ENCODE measurements around the gene TIMP2.
A peak's percentile ranks its signal among the peaks of the same experiment; 100 is the strongest.

Gene TIMP2

DNA sequence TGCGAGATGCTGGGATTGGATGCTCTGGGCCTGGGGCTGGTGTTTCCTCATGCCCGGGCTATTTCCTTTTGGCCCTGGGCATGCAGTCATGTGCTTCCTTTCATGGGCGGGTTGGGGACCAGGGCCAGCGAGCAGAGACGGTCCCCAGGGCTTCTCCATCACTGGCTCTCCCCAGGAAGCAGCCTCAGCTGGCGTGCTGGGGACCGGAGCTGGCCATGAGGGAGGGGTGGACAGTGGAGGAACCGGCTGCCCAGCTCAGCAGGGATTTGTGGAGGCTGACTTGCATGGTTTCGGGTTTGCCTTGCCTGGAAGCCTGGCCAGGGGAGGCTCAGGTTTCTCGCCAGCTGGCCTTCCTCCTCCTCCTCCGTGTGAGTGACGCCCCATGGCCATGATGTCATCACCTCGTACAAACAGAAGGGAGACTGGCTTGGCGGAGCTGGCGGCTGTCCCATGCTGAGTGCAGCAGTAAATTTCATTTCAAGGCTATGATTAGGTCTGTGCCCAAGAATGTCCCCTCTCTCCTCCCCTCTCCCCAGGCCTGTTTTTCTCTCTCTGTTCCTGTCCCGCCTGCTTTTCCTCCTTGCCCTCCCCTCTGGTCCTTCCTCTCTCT, 8.9 kb upstream of the TIMP2 start:
- Mint-ChIP-seq H3K4me1 (peaks cover 41% of the 10 kb centered on the region), H3K27me3 (ENCODE audit: low read depth) (peaks cover 9% of the 10 kb centered on the region), H3K4me3 (peak overlapping the region; percentile 0 to 26 (median 17)), H3K36me3 (ENCODE audit: low read depth) (no peaks in the 10 kb centered on the region), H3K9me3 (no peaks in the 10 kb centered on the region), H3K27ac (peak overlapping the region; percentile 76 to 97 (median 85))
- TF ChIP-seq, protein P1, sequence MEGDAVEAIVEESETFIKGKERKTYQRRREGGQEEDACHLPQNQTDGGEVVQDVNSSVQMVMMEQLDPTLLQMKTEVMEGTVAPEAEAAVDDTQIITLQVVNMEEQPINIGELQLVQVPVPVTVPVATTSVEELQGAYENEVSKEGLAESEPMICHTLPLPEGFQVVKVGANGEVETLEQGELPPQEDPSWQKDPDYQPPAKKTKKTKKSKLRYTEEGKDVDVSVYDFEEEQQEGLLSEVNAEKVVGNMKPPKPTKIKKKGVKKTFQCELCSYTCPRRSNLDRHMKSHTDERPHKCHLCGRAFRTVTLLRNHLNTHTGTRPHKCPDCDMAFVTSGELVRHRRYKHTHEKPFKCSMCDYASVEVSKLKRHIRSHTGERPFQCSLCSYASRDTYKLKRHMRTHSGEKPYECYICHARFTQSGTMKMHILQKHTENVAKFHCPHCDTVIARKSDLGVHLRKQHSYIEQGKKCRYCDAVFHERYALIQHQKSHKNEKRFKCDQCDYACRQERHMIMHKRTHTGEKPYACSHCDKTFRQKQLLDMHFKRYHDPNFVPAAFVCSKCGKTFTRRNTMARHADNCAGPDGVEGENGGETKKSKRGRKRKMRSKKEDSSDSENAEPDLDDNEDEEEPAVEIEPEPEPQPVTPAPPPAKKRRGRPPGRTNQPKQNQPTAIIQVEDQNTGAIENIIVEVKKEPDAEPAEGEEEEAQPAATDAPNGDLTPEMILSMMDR (IDR thresholded peaks at IDR 0.05; ENCODE audit: unreplicated experiment in 3 of 3): no peak

DNA sequence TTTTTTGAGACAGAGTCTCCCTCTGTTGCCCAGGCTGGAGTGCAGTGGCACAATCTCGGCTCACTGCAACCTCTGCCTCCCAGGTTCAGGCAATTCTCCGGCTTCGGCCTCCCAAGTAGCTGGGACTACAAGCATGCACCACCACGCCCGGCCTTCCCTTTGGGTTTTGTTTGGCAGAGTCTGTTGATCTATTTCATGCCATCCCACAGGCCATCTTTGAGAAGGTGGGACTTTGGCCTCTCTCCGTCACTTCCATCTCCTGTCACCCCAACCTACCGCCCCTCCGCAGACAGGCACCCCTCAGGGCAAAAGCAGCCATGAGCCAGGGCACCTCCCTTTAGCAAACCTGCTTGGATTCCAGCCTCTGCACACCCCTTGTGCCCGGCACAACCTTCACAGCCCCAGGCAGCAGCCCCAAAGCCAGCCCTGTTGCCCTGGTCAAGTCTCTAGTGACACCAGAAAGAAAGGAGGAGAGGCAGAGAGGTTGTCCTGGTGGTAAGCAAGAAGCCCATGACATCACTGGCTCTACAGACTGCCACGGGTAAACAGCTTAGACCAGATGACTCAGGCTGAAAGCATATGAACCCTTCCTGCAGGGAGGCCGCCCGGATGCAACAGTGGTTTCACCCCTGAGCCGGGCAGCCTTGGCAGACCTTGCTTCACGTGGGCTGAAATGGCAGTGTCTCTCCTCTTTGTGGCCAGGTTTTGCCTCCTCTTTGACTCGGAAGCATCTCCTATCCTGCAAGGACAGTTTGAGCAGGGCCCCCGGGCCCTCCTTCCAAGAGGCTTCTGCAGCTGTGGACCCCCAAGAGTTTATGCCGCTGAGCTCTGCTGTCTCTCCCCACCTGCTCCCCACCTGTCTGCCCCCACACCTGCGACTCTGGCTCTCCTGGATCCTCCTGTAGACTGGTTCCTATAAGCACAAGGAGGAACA, 8.1 kb upstream of the TIMP2 start:
- Mint-ChIP-seq H3K4me3 (peak overlapping the region in 1 of 3 experiments; percentile 17), H3K4me1 (peaks cover 40% of the 10 kb centered on the region), H3K27ac (peak overlapping the region; percentile 76 to 97 (median 85)), H3K36me3 (ENCODE audit: low read depth) (no peaks in the 10 kb centered on the region), H3K27me3 (ENCODE audit: low read depth) (peaks cover 12% of the 10 kb centered on the region), H3K9me3 (no peaks in the 10 kb centered on the region)
- TF ChIP-seq, protein P1 (IDR thresholded peaks at IDR 0.05; ENCODE audit: unreplicated experiment in 3 of 3): no peak

DNA sequence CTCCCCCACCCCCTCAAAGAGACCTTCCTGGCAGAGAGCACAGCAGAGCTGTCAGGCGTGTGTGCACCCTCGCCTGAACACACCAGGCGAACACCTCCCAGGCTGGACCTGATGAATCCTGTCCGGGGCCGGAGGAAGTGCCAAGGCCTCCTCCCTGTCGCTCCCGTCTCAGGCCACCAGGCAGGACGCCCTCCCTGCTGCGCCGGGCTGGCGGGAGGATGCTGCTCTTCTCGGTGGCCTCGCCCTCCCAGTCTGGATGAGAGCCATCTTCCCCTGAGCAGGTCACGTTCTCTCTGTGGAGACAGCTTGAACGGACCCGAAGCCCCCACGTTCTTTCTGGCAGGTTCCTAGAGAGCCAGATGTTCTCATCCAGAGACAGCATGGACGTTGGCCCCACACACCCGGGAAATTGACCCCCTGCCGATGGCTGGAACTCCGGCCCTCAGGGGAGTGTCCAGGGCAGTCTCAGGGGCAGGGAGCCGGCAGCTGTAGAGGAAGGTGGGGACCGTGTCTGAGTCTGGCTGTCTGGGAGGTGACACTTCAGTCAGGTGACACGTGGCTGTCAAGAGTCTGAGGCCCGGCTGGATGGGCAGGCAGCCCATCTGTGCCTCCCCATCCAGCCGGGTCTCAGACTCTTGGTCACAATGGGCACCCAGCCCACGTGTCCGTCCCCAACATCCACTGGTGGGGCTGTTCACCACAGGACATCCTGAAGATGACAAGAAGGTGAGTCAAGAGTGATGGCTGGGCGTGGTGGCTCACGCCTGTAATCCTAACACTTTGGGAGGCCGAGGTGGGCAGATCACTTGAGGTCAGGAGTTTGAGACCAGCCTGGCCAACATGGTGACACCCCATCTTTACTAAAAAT, 5.0 kb upstream of the TIMP2 start:
- Mint-ChIP-seq H3K4me1 (peaks cover 38% of the 10 kb centered on the region), H3K9me3 (no peaks in the 10 kb centered on the region), H3K27me3 (ENCODE audit: low read depth) (peaks cover 19% of the 10 kb centered on the region), H3K4me3 (no peak overlapping the region), H3K36me3 (ENCODE audit: low read depth) (no peaks in the 10 kb centered on the region), H3K27ac (peak overlapping the region in 1 of 3 experiments; percentile 29)
- TF ChIP-seq, protein P1 (IDR thresholded peaks at IDR 0.05; ENCODE audit: unreplicated experiment in 3 of 3): no peak

DNA sequence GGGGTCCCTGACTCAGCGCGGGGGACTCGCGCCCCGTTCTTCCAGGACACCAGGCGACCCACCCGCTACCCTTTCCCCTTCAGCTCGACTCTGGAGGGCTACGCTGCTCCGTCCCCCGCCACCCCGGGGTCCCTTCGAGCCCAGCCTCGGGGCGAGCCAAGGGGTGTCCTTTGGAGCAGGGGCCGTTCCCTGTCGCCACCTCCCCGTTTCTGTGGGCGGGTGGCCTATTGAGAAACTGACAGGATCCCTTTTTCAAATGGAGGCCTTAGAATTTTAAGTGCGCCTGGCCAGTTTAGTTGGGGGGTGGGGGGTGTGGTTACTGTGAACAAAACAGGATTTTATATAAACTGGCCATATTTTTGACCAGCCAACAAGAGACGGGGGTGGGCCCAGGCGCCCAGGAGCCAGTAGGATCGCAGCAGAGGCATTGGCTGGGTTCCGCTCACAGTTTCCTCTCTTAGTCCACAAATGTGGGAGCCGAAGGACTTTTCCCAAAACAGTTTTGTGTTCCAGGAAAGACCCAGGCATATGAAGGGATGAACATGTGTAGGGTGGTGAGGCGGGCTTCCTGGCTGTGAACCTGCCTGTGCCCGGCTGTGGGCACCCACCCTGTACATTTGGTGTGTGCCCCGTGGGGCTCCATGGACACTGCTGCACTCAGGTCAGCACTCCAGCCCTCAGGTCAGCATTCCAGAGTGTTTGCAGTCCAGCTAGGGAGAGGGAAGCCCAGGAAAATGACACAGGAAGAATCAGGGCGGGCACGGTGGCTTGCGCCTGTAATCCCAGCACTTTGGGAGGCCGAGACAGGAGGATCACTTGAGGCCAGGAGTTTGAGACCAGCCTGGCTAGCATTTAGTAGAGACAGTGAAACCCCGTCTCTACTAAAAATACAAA, 722 bp upstream of the TIMP2 start:
- peaks cover 15% of the 10 kb centered on the region for H3K27me3 Mint-ChIP-seq (ENCODE audit: low read depth)
- H3K27ac Mint-ChIP-seq: peak overlapping the region; percentile 89 to 98 (median 97)
- no peaks in the 10 kb centered on the region for H3K36me3 Mint-ChIP-seq (ENCODE audit: low read depth)
- peaks cover 41% of the 10 kb centered on the region for H3K4me1 Mint-ChIP-seq
- H3K4me3 Mint-ChIP-seq: peak overlapping the region; percentile 79 to 90 (median 88)
- TF ChIP-seq, protein P1 (IDR thresholded peaks at IDR 0.05; ENCODE audit: unreplicated experiment in 3 of 3): peak in 1 of 3 experiments; percentile 15
- no peaks in the 10 kb centered on the region for H3K9me3 Mint-ChIP-seq
